A172 (cell line): ENCODE measurements around the gene TAPT1. TPM values are rescaled to one million over a fixed set of nuclear protein-coding genes. Genes with fewer than 3 reads are reported as not detected.
"Not testable (repeated sequence)": the region's sequence is repeated elsewhere in the genome, so short reads cannot be mapped to it uniquely, and the experiment has no call there.

Experiments
- DNase-seq: peaks from one replicate; pipeline ENCODE4 v3.0.0-alpha.2; 2015; ENCODE audit warnings: low spot score
- total RNA-seq: library from RNA; depleted of rRNA; stranded (reverse); fragments of >200 nt; shearing (Covaris generic); gene quantifications from 2 replicates; pipeline ENCODE4 v1.2.3, GENCODE V29; 2014

Gene TAPT1
- total RNA-seq, 1 experiment from 2014 or later, result 7.8 TPM

- no peak for DNase-seq
Measured at GRCh38 chr4:16183604-16184003, 42.7 kb downstream of the TAPT1 start.

DNA sequence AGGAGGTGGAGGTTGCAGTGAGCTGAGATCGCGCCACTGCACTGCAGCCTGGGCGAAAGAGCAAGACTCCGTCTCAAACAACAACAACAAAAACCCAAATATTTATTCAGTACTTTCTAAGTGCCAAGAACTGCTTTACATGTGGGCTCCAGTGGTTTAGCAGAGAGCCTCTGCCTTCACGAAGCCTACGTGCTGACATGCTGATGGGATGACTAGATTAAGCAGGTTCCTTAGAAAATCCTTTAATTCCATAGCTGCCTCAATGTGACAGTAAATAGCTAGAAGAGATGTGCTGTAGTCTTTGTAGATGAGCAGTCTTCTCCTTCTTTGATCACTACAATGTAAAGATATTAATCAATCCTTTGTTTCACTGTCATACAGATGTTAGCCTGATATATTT lies 49.6 kb downstream of the TAPT1 start:
- no peak for DNase-seq

GRCh38 chr4:16171831-16172230 lies 54.4 kb downstream of the TAPT1 start:
- DNase-seq, result no peak

DNA sequence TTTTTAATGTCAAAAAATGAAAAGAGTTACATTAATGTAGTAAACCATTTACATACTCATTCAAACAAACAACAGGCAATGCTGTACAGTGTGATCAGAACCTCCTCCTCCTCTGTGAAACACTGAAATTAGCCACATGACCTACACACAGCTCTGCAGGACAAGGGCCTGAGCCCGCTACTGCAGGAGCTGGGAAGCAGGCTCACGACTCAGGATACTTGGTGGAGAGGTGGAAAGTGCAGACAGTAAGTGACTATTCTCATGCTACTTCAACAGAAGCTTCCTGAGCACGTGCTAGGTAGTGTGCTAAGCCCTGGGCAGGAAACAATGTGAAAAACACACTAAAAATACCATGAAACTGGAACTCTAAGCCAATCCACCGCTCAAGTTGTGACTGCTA lies 56.8 kb downstream of the TAPT1 start:
- no peak for DNase-seq

GRCh38 chr4:16168710-16169388 lies 57.4 kb downstream of the TAPT1 start:
- DNase-seq, result no peak

DNA sequence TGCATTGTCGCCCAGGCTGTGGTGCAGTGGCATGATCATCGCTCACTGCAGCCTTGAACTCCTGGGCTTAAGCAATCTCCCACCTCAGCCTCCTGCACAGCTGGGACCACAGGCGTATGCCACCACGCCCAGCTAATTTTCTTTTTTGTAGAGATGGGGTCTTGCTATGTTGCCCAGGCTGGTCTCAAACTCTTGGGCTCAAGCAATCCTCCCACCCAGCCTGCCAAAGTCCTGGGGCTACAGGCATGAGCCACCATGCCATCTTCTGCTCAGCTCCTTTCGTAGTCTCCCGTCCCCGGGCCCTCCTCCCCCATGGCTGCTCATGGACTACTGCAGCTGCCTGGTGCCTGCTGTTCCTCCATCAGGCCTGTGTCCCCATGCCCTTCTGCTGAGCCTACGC lies 58.1 kb downstream of the TAPT1 start:
- DNase-seq, result no peak

DNA sequence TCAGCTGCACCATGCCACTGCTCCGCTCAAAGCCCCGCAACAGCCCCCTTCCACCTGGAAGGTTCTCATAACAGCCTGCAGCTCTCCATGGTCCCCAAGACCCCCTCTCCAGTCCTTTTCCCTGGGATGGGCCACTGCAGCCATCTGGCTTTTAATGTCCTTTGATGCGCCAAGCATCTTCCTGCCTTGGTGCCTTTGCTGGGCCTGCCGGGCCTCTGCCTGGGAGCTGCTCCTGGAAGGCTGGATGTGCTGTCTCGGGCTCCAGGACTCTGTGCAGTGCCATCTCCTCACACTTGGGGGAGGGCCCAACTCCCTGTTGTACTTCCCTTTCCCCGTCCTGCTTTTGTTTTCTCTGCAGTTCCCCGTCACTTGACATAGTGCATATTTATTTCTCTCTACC lies 60.3 kb downstream of the TAPT1 start:
- no peak for DNase-seq

- no peak for DNase-seq
Measured at GRCh38 chr4:16162891-16163290, 63.4 kb downstream of the TAPT1 start.

GRCh38 chr4:16161851-16162408 lies 64.3 kb downstream of the TAPT1 start:
- DNase-seq, result no peak

DNA sequence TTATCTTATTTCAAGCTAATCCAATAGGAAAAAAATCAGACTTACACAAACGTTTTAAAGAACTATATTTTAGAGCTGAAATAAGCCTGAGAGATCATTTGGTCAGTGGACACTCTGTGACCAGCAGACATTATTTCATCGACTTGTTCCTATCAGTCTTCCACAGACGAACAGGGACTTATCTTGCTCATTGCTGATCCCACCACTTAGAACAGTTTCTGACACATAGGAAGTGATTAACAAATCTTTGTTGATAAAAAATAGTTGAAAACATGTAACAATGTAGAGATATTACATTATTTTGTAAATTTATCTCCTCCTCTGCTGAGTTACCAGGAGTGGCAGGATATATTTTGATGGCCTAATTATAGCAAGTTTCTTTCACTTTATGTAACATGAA lies 65.8 kb downstream of the TAPT1 start:
- no peak for DNase-seq

GRCh38 chr4:16159286-16159685 lies 67.0 kb downstream of the TAPT1 start:
- no peak for DNase-seq

GRCh38 chr4:16158504-16158852 lies 67.8 kb downstream of the TAPT1 start:
- no peak for DNase-seq

- DNase-seq, result no peak
Measured at GRCh38 chr4:16157609-16158503, 68.4 kb downstream of the TAPT1 start.

GRCh38 chr4:16155528-16156169 lies 70.6 kb downstream of the TAPT1 start:
- no peak for DNase-seq

- DNase-seq, result no peak
Measured at GRCh38 chr4:16154451-16154850, 71.8 kb downstream of the TAPT1 start.

DNA sequence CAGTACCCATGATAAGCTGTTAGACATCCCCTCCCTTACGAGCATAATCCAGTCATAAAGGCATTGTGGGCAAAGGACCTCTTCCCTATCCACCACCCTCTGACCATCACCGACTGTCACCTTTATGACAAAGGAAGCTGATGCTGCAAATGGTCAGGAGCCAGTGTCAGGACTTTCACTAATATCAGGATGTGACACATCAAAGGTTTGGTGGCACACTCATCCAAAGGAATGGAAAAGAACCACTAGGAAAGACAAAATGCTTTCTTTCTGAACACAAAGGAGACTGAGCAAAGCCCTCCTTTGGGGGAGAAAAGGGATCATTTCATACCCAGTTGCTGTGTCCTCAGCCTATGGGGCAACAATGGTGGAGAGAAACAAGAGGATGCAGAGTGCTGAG lies 75.6 kb downstream of the TAPT1 start:
- DNase-seq, result no peak

DNA sequence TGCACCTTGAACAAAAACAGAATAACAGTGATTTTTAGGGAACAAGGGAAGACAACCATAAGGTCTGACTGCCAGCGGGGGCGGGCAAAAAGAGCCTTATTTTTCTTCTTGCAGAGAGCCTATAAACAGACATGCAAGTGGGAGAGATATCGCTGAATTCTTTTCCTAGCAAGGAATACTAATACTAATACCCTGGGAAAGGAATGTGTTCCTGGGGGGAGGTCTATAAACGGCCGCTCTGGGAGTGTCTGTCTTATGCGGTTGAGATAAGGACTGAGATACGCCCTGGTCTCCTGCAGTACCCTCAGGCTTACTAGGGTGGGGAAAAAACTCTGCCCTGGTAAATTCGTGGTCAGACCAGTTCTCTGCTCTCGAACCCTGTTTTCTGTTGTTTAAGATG lies 81.4 kb downstream of the TAPT1 start:
- not testable (repeated sequence) for DNase-seq

GRCh38 chr4:16142598-16143310 lies 83.5 kb downstream of the TAPT1 start:
- DNase-seq, result no peak

DNA sequence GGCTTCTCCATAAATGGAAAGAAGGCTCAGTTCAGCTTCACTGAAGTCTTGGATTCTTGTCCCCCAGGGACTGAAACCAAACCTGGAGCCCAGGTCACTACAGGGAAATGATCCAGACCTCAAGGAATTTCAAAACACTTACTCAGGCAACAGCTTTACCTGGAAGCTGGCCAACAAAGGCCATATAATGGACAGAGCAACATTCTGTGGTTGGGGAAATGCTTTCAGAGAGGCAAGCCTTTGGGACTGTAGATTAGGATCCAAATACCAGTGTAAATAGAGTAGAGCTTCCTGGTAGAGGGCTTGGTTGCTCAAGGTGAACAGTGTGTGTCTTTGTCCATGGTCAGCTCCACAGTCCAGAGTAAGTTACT lies 85.4 kb downstream of the TAPT1 start:
- DNase-seq, result peak; percentile 92

GRCh38 chr4:16140231-16140878 lies 85.9 kb downstream of the TAPT1 start:
- no peak for DNase-seq
